ENCODE data around the gene GNG10.
A peak's percentile ranks its signal among the peaks of the same experiment; 100 is the strongest.

GNG10 gene

GRCh38 chr9:111661150-111661801 lies at the start of gene GNG10 (continued):
- TF ChIP-seq ZNF433 (tag by site-specific recombination; IDR thresholded peaks at IDR 0.05; ENCODE audit: low read depth) (no peak), ZNF121 (tag by site-specific recombination; IDR thresholded peaks at IDR 0.05) (no peak), ZNF146 (tag by site-specific recombination; IDR thresholded peaks at IDR 0.05) (no peak), SCRT2 (tag by site-specific recombination; IDR thresholded peaks at IDR 0.05) (peak; percentile 98), KLF17 (tag by site-specific recombination; IDR thresholded peaks at IDR 0.05) (peak; percentile 38; the same call in 1 of the 2 replicates), ZNF623 (tag by site-specific recombination; IDR thresholded peaks at IDR 0.05) (no peak), ZNF362 (tag by site-specific recombination; IDR thresholded peaks at IDR 0.05) (no peak), KLF9 (tag by site-specific recombination; IDR thresholded peaks at IDR 0.05; ENCODE audit: low read depth) (0 out of 2 replicates have a peak, but pooled peaks have one; percentile 55), IKZF3 (tag by site-specific recombination; IDR thresholded peaks at IDR 0.05) (no peak), ZBTB48 (tag by site-specific recombination; IDR thresholded peaks at IDR 0.05) (peak; percentile 34; the same call in 1 of the 2 replicates)
- TF ChIP-seq, protein P1, sequence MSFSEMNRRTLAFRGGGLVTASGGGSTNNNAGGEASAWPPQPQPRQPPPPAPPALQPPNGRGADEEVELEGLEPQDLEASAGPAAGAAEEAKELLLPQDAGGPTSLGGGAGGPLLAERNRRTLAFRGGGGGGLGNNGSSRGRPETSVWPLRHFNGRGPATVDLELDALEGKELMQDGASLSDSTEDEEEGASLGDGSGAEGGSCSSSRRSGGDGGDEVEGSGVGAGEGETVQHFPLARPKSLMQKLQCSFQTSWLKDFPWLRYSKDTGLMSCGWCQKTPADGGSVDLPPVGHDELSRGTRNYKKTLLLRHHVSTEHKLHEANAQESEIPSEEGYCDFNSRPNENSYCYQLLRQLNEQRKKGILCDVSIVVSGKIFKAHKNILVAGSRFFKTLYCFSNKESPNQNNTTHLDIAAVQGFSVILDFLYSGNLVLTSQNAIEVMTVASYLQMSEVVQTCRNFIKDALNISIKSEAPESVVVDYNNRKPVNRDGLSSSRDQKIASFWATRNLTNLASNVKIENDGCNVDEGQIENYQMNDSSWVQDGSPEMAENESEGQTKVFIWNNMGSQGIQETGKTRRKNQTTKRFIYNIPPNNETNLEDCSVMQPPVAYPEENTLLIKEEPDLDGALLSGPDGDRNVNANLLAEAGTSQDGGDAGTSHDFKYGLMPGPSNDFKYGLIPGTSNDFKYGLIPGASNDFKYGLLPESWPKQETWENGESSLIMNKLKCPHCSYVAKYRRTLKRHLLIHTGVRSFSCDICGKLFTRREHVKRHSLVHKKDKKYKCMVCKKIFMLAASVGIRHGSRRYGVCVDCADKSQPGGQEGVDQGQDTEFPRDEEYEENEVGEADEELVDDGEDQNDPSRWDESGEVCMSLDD (tag by site-specific recombination; IDR thresholded peaks at IDR 0.05), result peak; percentile 28; the same call in 1 of the 2 replicates
- TF ChIP-seq, protein P2, sequence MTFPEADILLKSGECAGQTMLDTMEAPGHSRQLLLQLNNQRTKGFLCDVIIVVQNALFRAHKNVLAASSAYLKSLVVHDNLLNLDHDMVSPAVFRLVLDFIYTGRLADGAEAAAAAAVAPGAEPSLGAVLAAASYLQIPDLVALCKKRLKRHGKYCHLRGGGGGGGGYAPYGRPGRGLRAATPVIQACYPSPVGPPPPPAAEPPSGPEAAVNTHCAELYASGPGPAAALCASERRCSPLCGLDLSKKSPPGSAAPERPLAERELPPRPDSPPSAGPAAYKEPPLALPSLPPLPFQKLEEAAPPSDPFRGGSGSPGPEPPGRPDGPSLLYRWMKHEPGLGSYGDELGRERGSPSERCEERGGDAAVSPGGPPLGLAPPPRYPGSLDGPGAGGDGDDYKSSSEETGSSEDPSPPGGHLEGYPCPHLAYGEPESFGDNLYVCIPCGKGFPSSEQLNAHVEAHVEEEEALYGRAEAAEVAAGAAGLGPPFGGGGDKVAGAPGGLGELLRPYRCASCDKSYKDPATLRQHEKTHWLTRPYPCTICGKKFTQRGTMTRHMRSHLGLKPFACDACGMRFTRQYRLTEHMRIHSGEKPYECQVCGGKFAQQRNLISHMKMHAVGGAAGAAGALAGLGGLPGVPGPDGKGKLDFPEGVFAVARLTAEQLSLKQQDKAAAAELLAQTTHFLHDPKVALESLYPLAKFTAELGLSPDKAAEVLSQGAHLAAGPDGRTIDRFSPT (tag by site-specific recombination; IDR thresholded peaks at IDR 0.05), result no peak

DNA sequence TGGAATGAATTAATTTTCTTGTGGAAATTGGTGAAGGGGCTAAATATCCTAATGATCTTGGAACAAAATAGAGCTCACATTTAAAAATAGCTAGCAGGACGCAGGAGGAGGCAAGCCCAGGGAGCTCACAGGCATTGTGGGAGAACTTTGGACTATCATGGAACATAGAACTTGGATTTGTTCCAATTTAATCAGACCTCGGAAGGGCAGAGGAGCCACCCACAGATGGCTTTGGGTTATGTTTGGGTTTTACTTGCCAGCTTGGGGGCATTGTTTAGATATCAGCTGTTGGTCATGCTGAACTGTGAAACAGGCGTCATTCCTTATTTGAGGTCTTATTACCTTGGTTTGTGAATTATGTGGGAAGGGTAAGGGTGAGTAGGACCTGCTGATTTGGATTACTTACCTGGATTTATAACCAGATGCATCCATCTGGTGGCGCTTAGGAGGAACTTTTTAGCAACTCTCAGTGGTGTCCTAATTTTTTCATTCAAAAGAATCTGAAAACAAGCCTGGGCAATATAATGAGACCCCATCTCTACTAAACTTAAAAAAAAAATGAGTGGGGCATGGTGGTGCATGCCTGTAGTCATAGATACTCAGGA lies 47.9 kb upstream of the GNG10 start:
- no peaks in the 10 kb centered on the region for H3K9me3 ChIP-seq (ENCODE audit: control insufficient read depth, insufficient read depth, low read depth, low read length)
- H3K27ac ChIP-seq (ENCODE audit: extremely low read depth, low read depth, low read length), result no peak overlapping the region
- no peak overlapping the region for H3K4me3 ChIP-seq (ENCODE audit: low read depth, low read length)
- H3K4me1 ChIP-seq (ENCODE audit: control insufficient read depth, insufficient read depth, low read length), result no peaks in the 10 kb centered on the region
- CTCF ChIA-PET, result interaction anchor here (0.7 to 1.6 kb wide), 4 partner anchors 10 to 484 kb away, joined by 3 to 4 read pairs (median 4); no protein-coding TSS in a partner anchor
- POLR2A ChIA-PET, result no interaction called here
- H3K36me3 ChIP-seq (ENCODE audit: control insufficient read depth in 2 of 2, insufficient read depth in 1 of 2, low read length in 2 of 2), result no peaks in the 10 kb centered on the region
- no peak for TF ChIP-seq ZNF701 (tag by site-specific recombination; IDR thresholded peaks at IDR 0.05)
- no peak for TF ChIP-seq ZNF138 (tag by site-specific recombination; IDR thresholded peaks at IDR 0.05; ENCODE audit: borderline replicate concordance)
- TF ChIP-seq ZNF391 (tag by site-specific recombination; IDR thresholded peaks at IDR 0.05; ENCODE audit: borderline replicate concordance, low read depth), result no peak
- no peak for TF ChIP-seq ZNF140 (tag by site-specific recombination; IDR thresholded peaks at IDR 0.05)
- TF ChIP-seq, protein P3, sequence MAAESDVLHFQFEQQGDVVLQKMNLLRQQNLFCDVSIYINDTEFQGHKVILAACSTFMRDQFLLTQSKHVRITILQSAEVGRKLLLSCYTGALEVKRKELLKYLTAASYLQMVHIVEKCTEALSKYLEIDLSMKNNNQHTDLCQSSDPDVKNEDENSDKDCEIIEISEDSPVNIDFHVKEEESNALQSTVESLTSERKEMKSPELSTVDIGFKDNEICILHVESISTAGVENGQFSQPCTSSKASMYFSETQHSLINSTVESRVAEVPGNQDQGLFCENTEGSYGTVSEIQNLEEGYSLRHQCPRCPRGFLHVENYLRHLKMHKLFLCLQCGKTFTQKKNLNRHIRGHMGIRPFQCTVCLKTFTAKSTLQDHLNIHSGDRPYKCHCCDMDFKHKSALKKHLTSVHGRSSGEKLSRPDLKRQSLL (tag by site-specific recombination; IDR thresholded peaks at IDR 0.05), result no peak
- no peak for TF ChIP-seq SCRT2 (tag by site-specific recombination; IDR thresholded peaks at IDR 0.05)
- TF ChIP-seq ZNF639 (tag by site-specific recombination; IDR thresholded peaks at IDR 0.05), result no peak
- no peak for TF ChIP-seq ZFHX2 (tag by site-specific recombination; conservative IDR thresholded peaks at IDR 0.05)
- TF ChIP-seq ZNF16 (tag by site-specific recombination; IDR thresholded peaks at IDR 0.05; ENCODE audit: low read depth), result no peak
- TF ChIP-seq ZNF792 (tag by site-specific recombination; IDR thresholded peaks at IDR 0.05), result no peak
- no peak for TF ChIP-seq ZBTB11 (tag by site-specific recombination; conservative IDR thresholded peaks at IDR 0.05; ENCODE audit: low read depth)
